Measurements from ENCODE around the gene KCNK5.

KCNK5 gene

DNA sequence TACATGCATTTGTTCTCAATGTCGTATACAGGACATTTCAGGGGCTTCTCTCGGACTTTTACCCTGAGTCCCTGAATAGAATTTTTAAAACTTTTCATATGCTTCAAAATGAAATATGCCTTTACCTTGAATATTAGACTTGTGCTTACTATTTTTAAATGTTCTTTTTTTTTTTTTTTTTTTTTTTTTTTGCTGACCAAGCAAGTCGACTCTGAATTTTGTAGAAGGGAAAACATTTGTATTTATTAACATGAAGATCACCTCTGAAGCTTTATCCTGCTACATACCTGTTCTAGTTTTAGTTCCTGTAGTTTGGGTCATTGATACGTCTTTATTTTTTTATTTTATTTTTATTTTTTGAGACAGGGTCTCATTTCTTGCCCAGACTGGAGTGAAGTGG, 74.6 kb downstream of the KCNK5 start:
- TF ChIP-seq, protein P1, sequence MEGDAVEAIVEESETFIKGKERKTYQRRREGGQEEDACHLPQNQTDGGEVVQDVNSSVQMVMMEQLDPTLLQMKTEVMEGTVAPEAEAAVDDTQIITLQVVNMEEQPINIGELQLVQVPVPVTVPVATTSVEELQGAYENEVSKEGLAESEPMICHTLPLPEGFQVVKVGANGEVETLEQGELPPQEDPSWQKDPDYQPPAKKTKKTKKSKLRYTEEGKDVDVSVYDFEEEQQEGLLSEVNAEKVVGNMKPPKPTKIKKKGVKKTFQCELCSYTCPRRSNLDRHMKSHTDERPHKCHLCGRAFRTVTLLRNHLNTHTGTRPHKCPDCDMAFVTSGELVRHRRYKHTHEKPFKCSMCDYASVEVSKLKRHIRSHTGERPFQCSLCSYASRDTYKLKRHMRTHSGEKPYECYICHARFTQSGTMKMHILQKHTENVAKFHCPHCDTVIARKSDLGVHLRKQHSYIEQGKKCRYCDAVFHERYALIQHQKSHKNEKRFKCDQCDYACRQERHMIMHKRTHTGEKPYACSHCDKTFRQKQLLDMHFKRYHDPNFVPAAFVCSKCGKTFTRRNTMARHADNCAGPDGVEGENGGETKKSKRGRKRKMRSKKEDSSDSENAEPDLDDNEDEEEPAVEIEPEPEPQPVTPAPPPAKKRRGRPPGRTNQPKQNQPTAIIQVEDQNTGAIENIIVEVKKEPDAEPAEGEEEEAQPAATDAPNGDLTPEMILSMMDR (IDR thresholded peaks at IDR 0.05), result no peak
- no peaks in the 10 kb centered on the region for H3K4me1 ChIP-seq (ENCODE audit: control insufficient read depth in 1 of 2, insufficient read depth in 1 of 2, low read depth in 1 of 2, low read length in 1 of 2)
- H3K36me3 ChIP-seq, result no peaks in the 10 kb centered on the region
- H3K9me3 ChIP-seq, result no peaks in the 10 kb centered on the region
- H3K27me3 ChIP-seq, result peaks cover 28% of the 10 kb centered on the region
- H3K27ac ChIP-seq, result no peak overlapping the region
- no peak overlapping the region for H3K4me3 ChIP-seq (ENCODE audit: low read depth in 1 of 2, low read length in 1 of 2)

DNA sequence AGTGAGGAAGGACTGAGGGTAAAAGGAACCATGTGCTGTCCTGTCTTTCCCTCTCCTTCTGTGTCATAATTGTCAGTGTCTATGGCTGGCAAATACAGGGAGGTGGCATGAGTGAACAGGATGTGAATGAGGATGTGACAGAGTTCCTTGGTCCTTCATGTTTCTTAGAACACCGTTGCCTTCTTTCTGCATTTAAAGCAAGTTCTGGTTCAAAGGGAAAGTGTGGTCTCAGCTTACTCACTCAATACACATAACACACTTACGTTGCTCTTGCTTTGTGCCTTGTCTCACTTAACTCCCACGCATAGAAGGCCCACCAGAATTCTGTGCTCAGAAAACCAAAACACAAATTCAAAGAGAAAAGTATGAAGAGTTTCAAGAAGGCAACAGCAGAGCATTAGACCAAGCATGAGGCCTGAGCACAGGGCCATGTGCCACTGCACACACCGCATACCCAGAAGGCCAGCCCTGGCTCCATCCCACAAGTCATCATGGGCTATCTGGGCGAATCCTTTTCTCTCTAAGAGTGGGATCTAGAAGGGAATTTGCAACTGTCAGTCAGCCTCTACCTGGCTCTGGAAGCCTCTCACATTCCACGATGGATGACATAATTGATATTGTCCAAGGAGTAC, 75.4 kb downstream of the KCNK5 start:
- Histone ChIP-seq H3K4me3 (ENCODE audit: low read depth in 1 of 2, low read length in 1 of 2) (no peak overlapping the region), H3K9me3 (no peaks in the 10 kb centered on the region), H3K36me3 (no peaks in the 10 kb centered on the region), H3K27me3 (peaks cover 36% of the 10 kb centered on the region), H3K27ac (no peak overlapping the region), H3K4me1 (ENCODE audit: control insufficient read depth in 1 of 2, insufficient read depth in 1 of 2, low read depth in 1 of 2, low read length in 1 of 2) (no peaks in the 10 kb centered on the region)
- TF ChIP-seq, protein P1 (IDR thresholded peaks at IDR 0.05), result no peak

DNA sequence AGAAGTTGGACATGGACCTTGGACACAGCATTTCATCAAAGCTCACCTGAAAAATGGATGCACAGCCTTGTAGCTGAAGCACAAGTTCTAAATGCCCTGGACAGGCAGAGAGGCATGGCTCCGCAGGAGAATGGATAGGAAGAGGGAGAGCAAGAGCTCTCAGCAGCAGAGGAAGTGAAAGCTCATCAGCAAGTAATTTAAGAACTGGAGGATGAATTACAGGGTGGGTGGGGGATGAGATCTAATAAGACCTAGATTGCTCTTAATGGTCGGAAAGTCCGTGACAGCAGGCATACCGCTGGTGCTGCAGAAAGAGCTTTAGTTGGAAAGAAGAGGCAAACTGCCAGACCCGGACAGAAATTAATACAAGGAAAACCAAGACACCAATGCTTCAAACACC, 77.0 kb downstream of the KCNK5 start:
- H3K4me3 ChIP-seq (ENCODE audit: low read depth in 1 of 2, low read length in 1 of 2), result no peak overlapping the region
- no peaks in the 10 kb centered on the region for H3K4me1 ChIP-seq (ENCODE audit: control insufficient read depth in 1 of 2, insufficient read depth in 1 of 2, low read depth in 1 of 2, low read length in 1 of 2)
- H3K9me3 ChIP-seq, result no peaks in the 10 kb centered on the region
- TF ChIP-seq, protein P1 (IDR thresholded peaks at IDR 0.05), result no peak
- H3K27me3 ChIP-seq, result peaks cover 45% of the 10 kb centered on the region
- H3K27ac ChIP-seq, result no peak overlapping the region
- no peaks in the 10 kb centered on the region for H3K36me3 ChIP-seq

DNA sequence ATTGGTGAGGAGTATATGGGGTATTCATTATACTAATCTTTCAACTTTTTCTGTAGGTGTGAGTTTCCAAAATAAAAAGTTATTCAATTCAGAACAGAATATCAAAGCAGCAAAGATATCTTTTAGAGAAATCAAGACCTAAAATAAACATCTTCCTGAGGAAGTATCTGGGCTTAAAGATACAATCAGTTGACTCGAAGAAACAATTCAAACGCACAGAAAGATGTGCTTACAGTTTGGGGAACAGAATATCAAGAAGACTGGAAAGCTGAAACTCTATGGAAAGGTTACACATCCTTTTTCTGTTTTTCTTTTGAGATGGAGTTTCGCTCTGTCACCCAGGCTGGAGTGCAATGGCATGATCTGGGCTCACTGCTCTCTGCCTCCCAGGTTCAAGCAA, 78.1 kb downstream of the KCNK5 start:
- H3K9me3 ChIP-seq, result no peaks in the 10 kb centered on the region
- no peak overlapping the region for H3K4me3 ChIP-seq (ENCODE audit: low read depth in 1 of 2, low read length in 1 of 2)
- H3K27ac ChIP-seq, result no peak overlapping the region
- H3K36me3 ChIP-seq, result no peaks in the 10 kb centered on the region
- H3K27me3 ChIP-seq, result peaks cover 45% of the 10 kb centered on the region
- no peaks in the 10 kb centered on the region for H3K4me1 ChIP-seq (ENCODE audit: control insufficient read depth in 1 of 2, insufficient read depth in 1 of 2, low read depth in 1 of 2, low read length in 1 of 2)
- TF ChIP-seq, protein P1 (IDR thresholded peaks at IDR 0.05), result no peak

DNA sequence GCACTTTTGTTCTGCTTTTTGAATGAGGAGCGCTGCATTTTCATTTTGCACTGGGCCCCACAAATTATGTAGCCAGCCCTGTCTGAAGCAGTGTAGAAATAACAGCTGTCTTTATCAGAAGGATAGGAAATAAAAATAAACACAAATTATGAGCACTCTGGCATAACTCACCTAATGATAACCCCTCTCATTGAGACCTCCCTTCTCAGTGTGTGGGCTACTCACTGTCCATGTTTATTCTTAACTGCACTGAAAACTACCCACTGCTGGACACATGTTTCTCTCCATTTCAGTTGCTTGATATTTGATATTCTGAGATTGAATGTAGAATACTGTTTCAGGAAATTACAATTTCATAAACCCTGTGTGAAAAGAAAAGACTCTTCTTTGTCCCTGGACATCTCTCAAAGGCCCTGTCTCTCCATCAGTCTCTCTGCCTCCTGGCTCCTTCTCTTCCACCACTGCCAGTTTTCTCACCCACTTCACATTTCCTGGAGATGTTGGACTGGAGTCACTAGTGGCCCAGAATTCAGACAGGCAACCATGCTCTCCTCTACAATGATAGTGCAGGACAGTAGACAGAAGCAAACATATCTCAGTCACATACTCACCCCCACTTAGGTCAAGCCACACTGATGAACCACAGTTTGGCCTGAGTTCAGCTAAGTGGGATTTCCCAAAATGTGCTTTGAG, 84.6 kb downstream of the KCNK5 start:
- peaks cover 33% of the 10 kb centered on the region for H3K27me3 ChIP-seq
- H3K27ac ChIP-seq, result no peak overlapping the region
- TF ChIP-seq, protein P1 (IDR thresholded peaks at IDR 0.05), result no peak

More for the DNA sequence above, 84.6 kb downstream of the KCNK5 start:
- no peak overlapping the region for H3K4me3 ChIP-seq (ENCODE audit: low read depth in 1 of 2, low read length in 1 of 2)
- no peaks in the 10 kb centered on the region for H3K9me3 ChIP-seq
- H3K36me3 ChIP-seq, result no peaks in the 10 kb centered on the region
- no peaks in the 10 kb centered on the region for H3K4me1 ChIP-seq (ENCODE audit: control insufficient read depth in 1 of 2, insufficient read depth in 1 of 2, low read depth in 1 of 2, low read length in 1 of 2)

Measured in neutrophil (primary cell).